ENCODE results near the gene FGD3. TPM values are rescaled to one million over a fixed set of nuclear protein-coding genes. Genes with fewer than 3 reads are reported as not detected.

FGD3 gene
- total and polyA plus RNA-seq, 10 donors: 30.7 to 99.1 (median 68.7) TPM

GRCh38 chr9:92938025-92938424, 9.3 kb upstream of the FGD3 start:
- no peak for DNase-seq
- H3K4me1 ChIP-seq: peaks cover 0 to under 1% (median 0%) of the 10 kb centered on the region in 6 donors
- TF ChIP-seq POLR2AphosphoS5 (IDR thresholded peaks at IDR 0.05) (no peak), POLR2A (IDR thresholded peaks at IDR 0.05) (no peak)
- TF ChIP-seq, protein P1, sequence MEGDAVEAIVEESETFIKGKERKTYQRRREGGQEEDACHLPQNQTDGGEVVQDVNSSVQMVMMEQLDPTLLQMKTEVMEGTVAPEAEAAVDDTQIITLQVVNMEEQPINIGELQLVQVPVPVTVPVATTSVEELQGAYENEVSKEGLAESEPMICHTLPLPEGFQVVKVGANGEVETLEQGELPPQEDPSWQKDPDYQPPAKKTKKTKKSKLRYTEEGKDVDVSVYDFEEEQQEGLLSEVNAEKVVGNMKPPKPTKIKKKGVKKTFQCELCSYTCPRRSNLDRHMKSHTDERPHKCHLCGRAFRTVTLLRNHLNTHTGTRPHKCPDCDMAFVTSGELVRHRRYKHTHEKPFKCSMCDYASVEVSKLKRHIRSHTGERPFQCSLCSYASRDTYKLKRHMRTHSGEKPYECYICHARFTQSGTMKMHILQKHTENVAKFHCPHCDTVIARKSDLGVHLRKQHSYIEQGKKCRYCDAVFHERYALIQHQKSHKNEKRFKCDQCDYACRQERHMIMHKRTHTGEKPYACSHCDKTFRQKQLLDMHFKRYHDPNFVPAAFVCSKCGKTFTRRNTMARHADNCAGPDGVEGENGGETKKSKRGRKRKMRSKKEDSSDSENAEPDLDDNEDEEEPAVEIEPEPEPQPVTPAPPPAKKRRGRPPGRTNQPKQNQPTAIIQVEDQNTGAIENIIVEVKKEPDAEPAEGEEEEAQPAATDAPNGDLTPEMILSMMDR (IDR thresholded peaks at IDR 0.05 in 8 of 11, conservative IDR thresholded peaks at IDR 0.05 in 3 of 11): no peak
- H3K27ac ChIP-seq: no peak overlapping the region
- H3K4me3 ChIP-seq: no peak overlapping the region
- no peaks in the 10 kb centered on the region for H3K9me3 ChIP-seq
- WGBS, 5 donors: 55 to 91% (median 64%) methylated on average over 1 of the region's 1 CpG
- no peaks in the 10 kb centered on the region for H3K36me3 ChIP-seq
- intact Hi-C loops (cut with DNase I; ENCODE audit: low total_unique reads): no loop called here
- H3K27me3 ChIP-seq (replicated peaks in 1 of 7): peaks cover 0 to 4% (median 0%) of the 10 kb centered on the region in 7 donors

- DNase-seq: no peak
- 79 to 87% (median 84%) methylated on average over 5 of the region's 5 CpGs for WGBS, 5 donors
- Histone ChIP-seq H3K4me3 (no peak overlapping the region), H3K27ac (no peak overlapping the region), H3K27me3 (replicated peaks in 1 of 7) (peaks cover 0 to 13% (median under 1%) of the 10 kb centered on the region in 7 donors), H3K36me3 (no peaks in the 10 kb centered on the region), H3K9me3 (no peaks in the 10 kb centered on the region), H3K4me1 (peaks cover 0 to 8% (median 1%) of the 10 kb centered on the region in 6 donors)
- intact Hi-C loops (cut with DNase I; ENCODE audit: low total_unique reads): no loop called here
- TF ChIP-seq POLR2A (IDR thresholded peaks at IDR 0.05) (no peak), POLR2AphosphoS5 (IDR thresholded peaks at IDR 0.05) (no peak)
- TF ChIP-seq, protein P1 (IDR thresholded peaks at IDR 0.05 in 8 of 11, conservative IDR thresholded peaks at IDR 0.05 in 3 of 11): no peak
Measured at GRCh38 chr9:92941861-92942260, 5.5 kb upstream of the FGD3 start.

GRCh38 chr9:92942688-92943616, 4.4 kb upstream of the FGD3 start:
- Histone ChIP-seq H3K27ac (no peak overlapping the region), H3K27me3 (replicated peaks in 1 of 7) (peaks cover 0 to 24% (median 10%) of the 10 kb centered on the region in 7 donors), H3K36me3 (no peaks in the 10 kb centered on the region), H3K4me3 (no peak overlapping the region), H3K9me3 (no peaks in the 10 kb centered on the region), H3K4me1 (peaks cover 0 to 19% (median 12%) of the 10 kb centered on the region in 6 donors)
- DNase-seq: no peak
- WGBS, 5 donors: 68 to 84% (median 77%) methylated on average over 10 of the region's 10 CpGs
- TF ChIP-seq, protein P1 (IDR thresholded peaks at IDR 0.05 in 8 of 11, conservative IDR thresholded peaks at IDR 0.05 in 3 of 11): no peak
- TF ChIP-seq POLR2AphosphoS5 (IDR thresholded peaks at IDR 0.05) (no peak), POLR2A (IDR thresholded peaks at IDR 0.05) (no peak)
- intact Hi-C loops (cut with DNase I; ENCODE audit: low total_unique reads): no loop called here

GRCh38 chr9:92944921-92945320, 2.4 kb upstream of the FGD3 start:
- H3K4me1 ChIP-seq: peaks cover 0 to 25% (median 12%) of the 10 kb centered on the region in 6 donors
- intact Hi-C loops (cut with DNase I; ENCODE audit: low total_unique reads): no loop called here
- no peak for DNase-seq
- TF ChIP-seq POLR2AphosphoS5 (IDR thresholded peaks at IDR 0.05) (no peak), POLR2A (IDR thresholded peaks at IDR 0.05) (no peak)
- TF ChIP-seq, protein P1 (IDR thresholded peaks at IDR 0.05 in 8 of 11, conservative IDR thresholded peaks at IDR 0.05 in 3 of 11): no peak
- no peak overlapping the region for H3K27ac ChIP-seq
- no peaks in the 10 kb centered on the region for H3K9me3 ChIP-seq
- WGBS, 5 donors: 87 to 99% (median 93%) methylated on average over 8 of the region's 8 CpGs
- no peak overlapping the region for H3K4me3 ChIP-seq
- peaks cover 0 to 38% (median 18%) of the 10 kb centered on the region in 7 donors for H3K27me3 ChIP-seq (replicated peaks in 1 of 7)
- no peaks in the 10 kb centered on the region for H3K36me3 ChIP-seq

Data from spleen (tissue), 11 donors.